HL-60 (cell line): ENCODE data around the gene HTR2A.

Source experiments
- DNase-seq, 2 experiments: peaks; one replicate each; pipeline ENCODE4 v3.0.0-alpha.2; 2010 to 2020; ENCODE audit warnings: low read depth in 1 of 2, low spot score in 1 of 2
- H3K27ac ChIP-seq: fragments of 250-450 bp; sonication (Bioruptor Pico); replicated peaks from 2 replicates; pipeline ENCODE4 v1.5.1; 2020; ENCODE audit warnings: mild to moderate bottlenecking, moderate library complexity
- H3K27me3 ChIP-seq: fragments of 250-450 bp; sonication (Bioruptor Pico); 2 replicates; pipeline ENCODE4 v1.5.1; 2021; ENCODE audit warnings: mild to moderate bottlenecking, moderate library complexity; ENCODE audit not compliant: insufficient read depth, poor library complexity, severe bottlenecking
- H3K4me3 ChIP-seq: replicated peaks from 2 replicates; pipeline ENCODE4 v1.5.1; 2011; ENCODE audit warnings: mild to moderate bottlenecking, control low read depth, low read length; ENCODE audit not compliant: insufficient read depth
- CTCF ChIP-seq: IDR thresholded peaks from one replicate; pipeline ENCODE4 v1.5.1; 2011; ENCODE audit warnings: low read length, control low read depth, inconsistent platforms; ENCODE audit not compliant: insufficient read depth
- GABPA ChIP-seq: IDR thresholded peaks from 2 replicates; pipeline ENCODE4 v1.6.1; 2012; ENCODE audit warnings: low read depth
- POLR2AphosphoS5 ChIP-seq: IDR thresholded peaks from 2 replicates; pipeline ENCODE4 v1.6.1; 2012; ENCODE audit warnings: low read depth
- REST ChIP-seq: IDR thresholded peaks from 2 replicates; pipeline ENCODE4 v1.6.1; 2012; ENCODE audit warnings: low read depth; ENCODE audit not compliant: insufficient replicate concordance
- SPI1 ChIP-seq: IDR thresholded peaks from 2 replicates; pipeline ENCODE4 v1.6.1; 2012; ENCODE audit warnings: low read depth, mild to moderate bottlenecking, borderline replicate concordance

HTR2A gene

GRCh38 chr13:46855664-46856063 lies 41.2 kb downstream of the HTR2A start:
- Histone ChIP-seq H3K27ac (no peak overlapping the region), H3K27me3 (peaks cover 5% of the 10 kb centered on the region), H3K4me3 (no peak overlapping the region)
- TF ChIP-seq CTCF (no peak), REST (no peak), GABPA (no peak), POLR2AphosphoS5 (no peak), SPI1 (no peak)
- DNase-seq: no peak

- H3K27ac ChIP-seq: no peak overlapping the region
- H3K27me3 ChIP-seq: peaks cover 5% of the 10 kb centered on the region
- TF ChIP-seq POLR2AphosphoS5 (no peak), REST (no peak), GABPA (no peak), SPI1 (no peak)
- DNase-seq: peak in 1 of 2 experiments; percentile 73
- no peak overlapping the region for H3K4me3 ChIP-seq
These were observed 41.7 kb downstream of the HTR2A start for GRCh38 chr13:46855166-46855565.

- Histone ChIP-seq H3K4me3 (no peak overlapping the region), H3K27me3 (peaks cover 5% of the 10 kb centered on the region), H3K27ac (no peak overlapping the region)
- TF ChIP-seq POLR2AphosphoS5: no peak
- no peak for TF ChIP-seq SPI1
- TF ChIP-seq CTCF: no peak
- no peak for TF ChIP-seq GABPA
- TF ChIP-seq REST: no peak
- no peak for DNase-seq
These were observed 44.7 kb downstream of the HTR2A start for GRCh38 chr13:46852168-46852567.

- TF ChIP-seq SPI1: no peak
- TF ChIP-seq GABPA: no peak
- no peak for TF ChIP-seq POLR2AphosphoS5
- TF ChIP-seq CTCF: no peak
- no peak for TF ChIP-seq REST
- Histone ChIP-seq H3K27ac (no peak overlapping the region), H3K27me3 (peaks cover 5% of the 10 kb centered on the region), H3K4me3 (no peak overlapping the region)
- DNase-seq: no peak
These were observed 46.6 kb downstream of the HTR2A start for GRCh38 chr13:46850214-46850613.
